Mucosa of descending colon (tissue), 3 donors: ENCODE data around the gene CPO. TPM values are rescaled to one million over a fixed set of nuclear protein-coding genes. Genes with fewer than 3 reads are reported as not detected.

ENCODE experiments used
- ATAC-seq: fragments of 200-7000 bp; cut with Tn5 transposase; one replicate; pipeline ENCODE4 v1.9.1; 2020; ENCODE audit warnings: mild to moderate bottlenecking, moderate library complexity
- DNase-seq, 3 donors: peaks; one replicate each; pipeline ENCODE4 v3.0.0-alpha.2; 2020
- H3K36me3 ChIP-seq: fragments of 200-600 bp; one replicate; pipeline ENCODE4 v1.8.0; 2021; ENCODE audit warnings: low read depth, mild to moderate bottlenecking
- H3K4me1 ChIP-seq: fragments of 200-600 bp; one replicate; pipeline ENCODE4 v1.8.0; 2021; ENCODE audit warnings: low read depth, mild to moderate bottlenecking
- H3K4me3 ChIP-seq: fragments of 200-600 bp; one replicate; pipeline ENCODE4 v1.8.0; 2021; ENCODE audit warnings: mild to moderate bottlenecking
- H3K9me3 ChIP-seq: fragments of 200-600 bp; one replicate; pipeline ENCODE4 v1.8.0; 2021; ENCODE audit warnings: mild to moderate bottlenecking
- CTCF ChIP-seq: fragments of 200-600 bp; IDR thresholded peaks from one replicate; pipeline ENCODE4 v1.8.0; 2022; ENCODE audit warnings: antibody characterized with exemption, mild to moderate bottlenecking
- intact Hi-C, 2 donors: fragments of 100-400 bp; cut with DNase I in 1 of 2; cut with micrococcal nuclease in 1 of 2; formaldehyde crosslinking; loops; one replicate each; pipeline versions ENCODE4 v1.11.0 to v1.11.1; 2022; cut with DNase I, micrococcal nuclease
- long read RNA-seq, 2 donors: library from polyadenylated mRNA; unstranded; transcript quantifications; one replicate each; pipeline ENCODE4 v2.0.0, GENCODE V29; 2019 to 2021
- total RNA-seq, 3 donors: library from RNA; stranded (reverse); fragmentation: NEBNext Ultra II Directional in 2 of 3; extraction: Animal tissue kit (Norgen Biotek cat#: 25700) in 2 of 3; gene quantifications; one replicate each; pipeline versions ENCODE4 v1.2.1 to v1.2.4, GENCODE V29; 2021 to 2023
- donor health status: DM: no; HTN: no; CAD: no; lungs with moderate emphysema.
- donor health status: DM: no; HTN: no; CAD: no.
- donor health status: DM: no; HTN: yes; CAD: no.

The CPO gene
- under 1 TPM in 2 of 3 donors, not detected in 1; 0.32 to 0.73 TPM for total RNA-seq
- long read RNA-seq, donor 1, result 0 reads
- long read RNA-seq, donor 2, result 0 reads

- intact Hi-C loops, result no loop called here
- no peaks in the 10 kb centered on the region for H3K9me3 ChIP-seq
- no peak within 1 kb of the TSS for H3K4me3 ChIP-seq
- DNase-seq (no peak), ATAC-seq (no peak)
- no peaks in the 10 kb centered on the region for H3K36me3 ChIP-seq
- no peaks in the 10 kb centered on the region for H3K4me1 ChIP-seq
- no peak for TF ChIP-seq CTCF
Measured at GRCh38 chr2:206939340-206939739, at the start of gene CPO. Gene CPO, plus strand, starts transcription at chr2:206939518. Its CDS starts 82 bp downstream, at chr2:206939600.

GRCh38 chr2:206890179-206890578 is 49.1 kb upstream of the CPO start:
- no peak for TF ChIP-seq CTCF
- Histone ChIP-seq H3K4me1 (no peaks in the 10 kb centered on the region), H3K4me3 (no peak overlapping the region), H3K9me3 (no peaks in the 10 kb centered on the region), H3K36me3 (no peaks in the 10 kb centered on the region)
- ATAC-seq (no peak), DNase-seq (no peak)
- intact Hi-C loops, result no loop called here

GRCh38 chr2:206890926-206891325 is 48.4 kb upstream of the CPO start:
- Histone ChIP-seq H3K9me3 (no peaks in the 10 kb centered on the region), H3K36me3 (no peaks in the 10 kb centered on the region), H3K4me1 (no peaks in the 10 kb centered on the region), H3K4me3 (no peak overlapping the region)
- no peak for TF ChIP-seq CTCF
- intact Hi-C loops, result no loop called here
- ATAC-seq (no peak), DNase-seq (no peak)

- no peaks in the 10 kb centered on the region for H3K36me3 ChIP-seq
- no peak for TF ChIP-seq CTCF
- no peaks in the 10 kb centered on the region for H3K4me1 ChIP-seq
- DNase-seq (no peak), ATAC-seq (no peak)
- intact Hi-C loops, result no loop called here
- H3K9me3 ChIP-seq, result no peaks in the 10 kb centered on the region
- H3K4me3 ChIP-seq, result no peak overlapping the region
Measured at GRCh38 chr2:206915121-206915520, 24.2 kb upstream of the CPO start.

- intact Hi-C loops, result no loop called here
- ATAC-seq, result no peak
Measured at GRCh38 chr2:206918263-206918662, 21.1 kb upstream of the CPO start.

More at GRCh38 chr2:206918263-206918662, 21.1 kb upstream of the CPO start:
- no peak for TF ChIP-seq CTCF
- no peaks in the 10 kb centered on the region for H3K4me1 ChIP-seq
- H3K4me3 ChIP-seq, result no peak overlapping the region
- no peaks in the 10 kb centered on the region for H3K9me3 ChIP-seq
- DNase-seq, result no peak
- H3K36me3 ChIP-seq, result no peaks in the 10 kb centered on the region
